Endothelial cell (in vitro differentiated cells): Measurements from ENCODE around the gene ZIC1. TPM values are rescaled to one million over a fixed set of nuclear protein-coding genes. Genes with fewer than 3 reads are reported as not detected.

Source experiments
- DNase-seq: peaks from one replicate; pipeline ENCODE4 v3.0.0; 2021; ENCODE audit warnings: low spot score
- H3K27ac Mint-ChIP-seq: one replicate; pipeline ENCODE4 v1.8.0; 2021; ENCODE audit warnings: mixed read lengths, inconsistent platforms; ENCODE audit not compliant: unreplicated experiment
- H3K27me3 Mint-ChIP-seq: one replicate; pipeline ENCODE4 v1.8.0; 2021; ENCODE audit warnings: mild to moderate bottlenecking, moderate library complexity, mixed read lengths, inconsistent platforms; ENCODE audit not compliant: unreplicated experiment
- H3K36me3 Mint-ChIP-seq: one replicate; pipeline ENCODE4 v1.8.0; 2021; ENCODE audit warnings: mild to moderate bottlenecking, low read depth, mixed read lengths, inconsistent platforms; ENCODE audit not compliant: unreplicated experiment
- H3K4me1 Mint-ChIP-seq: one replicate; pipeline ENCODE4 v1.8.0; 2021; ENCODE audit warnings: mild to moderate bottlenecking, mixed read lengths, inconsistent platforms; ENCODE audit not compliant: unreplicated experiment
- H3K4me3 Mint-ChIP-seq: one replicate; pipeline ENCODE4 v1.8.0; 2021; ENCODE audit warnings: mild to moderate bottlenecking, mixed read lengths, inconsistent platforms; ENCODE audit not compliant: unreplicated experiment
- H3K9me3 Mint-ChIP-seq: one replicate; pipeline ENCODE4 v1.8.0; 2021; ENCODE audit warnings: mixed read lengths, inconsistent platforms; ENCODE audit not compliant: unreplicated experiment
- CTCF ChIP-seq: fragments of 200-600 bp; sonication (generic); IDR thresholded peaks from one replicate; pipeline ENCODE4 v1.5.0; 2021; ENCODE audit warnings: antibody characterized with exemption; ENCODE audit not compliant: unreplicated experiment
- total RNA-seq: library from RNA; stranded (reverse); fragmentation: NEBNext Ultra II Directional; extraction: Animal tissue kit (Norgen Biotek cat#: 25700); gene quantifications from one replicate; pipeline ENCODE4 v1.2.1, GENCODE V29; 2021; ENCODE audit not compliant: unreplicated experiment

Gene ZIC1
- total RNA-seq, 1 donor from 2014 or later, result 4.1 TPM

- Mint-ChIP-seq H3K36me3 (no peaks in the 10 kb centered on the region), H3K9me3 (no peaks in the 10 kb centered on the region), H3K27ac (no peak overlapping the region), H3K4me1 (peaks cover 23% of the 10 kb centered on the region), H3K4me3 (no peak overlapping the region), H3K27me3 (peaks cover 19% of the 10 kb centered on the region)
- no peak for TF ChIP-seq CTCF
- DNase-seq, result no peak
These were observed 44.4 kb upstream of the ZIC1 start for GRCh38 chr3:147364771-147365170.

- Mint-ChIP-seq H3K4me3 (no peak overlapping the region), H3K27ac (no peak overlapping the region), H3K4me1 (peaks cover 22% of the 10 kb centered on the region), H3K9me3 (no peaks in the 10 kb centered on the region), H3K27me3 (peaks cover 16% of the 10 kb centered on the region), H3K36me3 (no peaks in the 10 kb centered on the region)
- no peak for DNase-seq
- no peak for TF ChIP-seq CTCF
These were observed 43.7 kb upstream of the ZIC1 start for GRCh38 chr3:147365196-147366115.

GRCh38 chr3:147367676-147368075 lies 41.5 kb upstream of the ZIC1 start:
- no peaks in the 10 kb centered on the region for H3K9me3 Mint-ChIP-seq
- no peaks in the 10 kb centered on the region for H3K36me3 Mint-ChIP-seq
- peaks cover 24% of the 10 kb centered on the region for H3K27me3 Mint-ChIP-seq
- H3K4me3 Mint-ChIP-seq, result no peak overlapping the region
- no peak for TF ChIP-seq CTCF
- peaks cover 18% of the 10 kb centered on the region for H3K4me1 Mint-ChIP-seq
- no peak overlapping the region for H3K27ac Mint-ChIP-seq
- no peak for DNase-seq

- H3K9me3 Mint-ChIP-seq, result no peaks in the 10 kb centered on the region
- no peak overlapping the region for H3K4me3 Mint-ChIP-seq
- TF ChIP-seq CTCF, result no peak
- H3K36me3 Mint-ChIP-seq, result no peaks in the 10 kb centered on the region
- H3K27me3 Mint-ChIP-seq, result peaks cover 27% of the 10 kb centered on the region
- peaks cover 18% of the 10 kb centered on the region for H3K4me1 Mint-ChIP-seq
- DNase-seq, result no peak
- no peak overlapping the region for H3K27ac Mint-ChIP-seq
These were observed 41.0 kb upstream of the ZIC1 start for GRCh38 chr3:147368151-147368550.

- Mint-ChIP-seq H3K4me1 (peaks cover 14% of the 10 kb centered on the region), H3K9me3 (no peaks in the 10 kb centered on the region), H3K36me3 (no peaks in the 10 kb centered on the region), H3K27ac (no peak overlapping the region), H3K4me3 (no peak overlapping the region), H3K27me3 (peaks cover 28% of the 10 kb centered on the region)
- no peak for DNase-seq
- no peak for TF ChIP-seq CTCF
These were observed 40.5 kb upstream of the ZIC1 start for GRCh38 chr3:147368561-147369221.
